ENCODE results near the gene KLHL24.

The KLHL24 gene

DNA sequence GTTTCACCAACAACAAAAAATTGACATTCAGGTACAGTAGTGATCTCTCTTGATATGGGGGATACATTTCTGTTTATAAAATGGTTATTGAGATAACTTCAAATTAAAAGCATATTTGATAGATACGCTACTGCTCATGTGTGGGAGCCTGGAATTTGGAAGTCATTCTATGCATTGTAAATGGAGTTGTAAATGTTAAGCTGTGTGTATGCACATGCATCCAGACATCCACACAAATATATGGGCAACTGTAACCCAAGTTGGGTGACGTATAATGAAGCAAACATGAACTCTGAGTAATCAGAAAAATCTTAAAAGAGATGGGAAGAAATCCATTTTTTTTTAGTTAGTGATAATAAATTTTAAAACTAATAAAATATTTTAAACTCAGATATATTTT is 9.8 kb downstream of the KLHL24 start:
- H3K4me3 ChIP-seq (ENCODE audit: low read depth, low read length): no peak overlapping the region
- TF ChIP-seq, protein P1, sequence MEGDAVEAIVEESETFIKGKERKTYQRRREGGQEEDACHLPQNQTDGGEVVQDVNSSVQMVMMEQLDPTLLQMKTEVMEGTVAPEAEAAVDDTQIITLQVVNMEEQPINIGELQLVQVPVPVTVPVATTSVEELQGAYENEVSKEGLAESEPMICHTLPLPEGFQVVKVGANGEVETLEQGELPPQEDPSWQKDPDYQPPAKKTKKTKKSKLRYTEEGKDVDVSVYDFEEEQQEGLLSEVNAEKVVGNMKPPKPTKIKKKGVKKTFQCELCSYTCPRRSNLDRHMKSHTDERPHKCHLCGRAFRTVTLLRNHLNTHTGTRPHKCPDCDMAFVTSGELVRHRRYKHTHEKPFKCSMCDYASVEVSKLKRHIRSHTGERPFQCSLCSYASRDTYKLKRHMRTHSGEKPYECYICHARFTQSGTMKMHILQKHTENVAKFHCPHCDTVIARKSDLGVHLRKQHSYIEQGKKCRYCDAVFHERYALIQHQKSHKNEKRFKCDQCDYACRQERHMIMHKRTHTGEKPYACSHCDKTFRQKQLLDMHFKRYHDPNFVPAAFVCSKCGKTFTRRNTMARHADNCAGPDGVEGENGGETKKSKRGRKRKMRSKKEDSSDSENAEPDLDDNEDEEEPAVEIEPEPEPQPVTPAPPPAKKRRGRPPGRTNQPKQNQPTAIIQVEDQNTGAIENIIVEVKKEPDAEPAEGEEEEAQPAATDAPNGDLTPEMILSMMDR (IDR thresholded peaks at IDR 0.05; ENCODE audit: insufficient read depth, low read depth, low read length, missing control alignments): no peak
- no peak for DNase-seq (ENCODE audit: low read depth)

GRCh38 chr3:183650554-183650953 is 15.1 kb downstream of the KLHL24 start:
- DNase-seq (ENCODE audit: low read depth): no peak
- no peak overlapping the region for H3K4me3 ChIP-seq (ENCODE audit: low read depth, low read length)
- TF ChIP-seq, protein P1 (IDR thresholded peaks at IDR 0.05; ENCODE audit: insufficient read depth, low read depth, low read length, missing control alignments): no peak

GRCh38 chr3:183653209-183654064 is 18.0 kb downstream of the KLHL24 start:
- H3K4me3 ChIP-seq (ENCODE audit: low read depth, low read length): no peak overlapping the region
- TF ChIP-seq, protein P1 (IDR thresholded peaks at IDR 0.05; ENCODE audit: insufficient read depth, low read depth, low read length, missing control alignments): no peak
- no peak for DNase-seq (ENCODE audit: low read depth)

DNA sequence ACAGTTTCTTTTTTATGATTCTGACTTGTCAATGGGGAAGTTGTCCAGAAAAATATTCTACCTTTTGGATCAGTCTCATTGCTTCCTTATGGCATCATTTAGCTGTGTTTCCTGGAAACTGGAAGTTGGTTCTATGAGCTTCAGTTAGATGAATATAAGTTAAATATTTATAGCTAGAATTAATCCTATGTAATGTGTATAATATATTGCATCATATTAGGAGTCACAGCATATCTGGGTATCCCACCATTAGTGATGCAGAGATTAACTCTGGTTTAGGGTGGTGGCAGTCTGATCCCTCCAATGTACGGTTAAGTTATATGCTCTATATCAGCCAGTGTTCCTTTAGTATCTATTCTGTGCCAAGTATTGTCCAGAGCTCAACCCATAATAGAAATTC is 19.3 kb downstream of the KLHL24 start:
- DNase-seq (ENCODE audit: low read depth): no peak
- H3K4me3 ChIP-seq (ENCODE audit: low read depth, low read length): no peak overlapping the region
- TF ChIP-seq, protein P1 (IDR thresholded peaks at IDR 0.05; ENCODE audit: insufficient read depth, low read depth, low read length, missing control alignments): no peak

DNA sequence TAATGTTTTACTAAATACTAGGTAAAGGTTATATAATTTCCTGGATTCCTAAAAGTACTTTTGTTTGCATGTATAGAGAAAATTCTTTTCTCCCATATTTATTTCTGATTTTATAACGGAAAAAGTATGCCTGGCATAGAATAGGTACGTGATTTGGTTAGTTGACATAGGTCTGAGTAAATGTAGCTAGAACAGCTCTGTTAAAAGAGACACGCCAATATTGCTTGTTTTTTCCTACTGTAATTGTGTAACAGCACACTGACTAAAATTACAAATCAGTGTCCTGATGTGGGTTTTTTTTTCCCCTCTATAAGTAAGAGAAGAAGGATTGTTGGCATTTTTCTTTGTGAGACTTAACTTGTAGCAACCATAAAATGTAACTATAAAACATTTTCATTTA is 26.7 kb downstream of the KLHL24 start:
- H3K4me3 ChIP-seq (ENCODE audit: low read depth, low read length): no peak overlapping the region
- TF ChIP-seq, protein P1 (IDR thresholded peaks at IDR 0.05; ENCODE audit: insufficient read depth, low read depth, low read length, missing control alignments): no peak
- no peak for DNase-seq (ENCODE audit: low read depth)

GRCh38 chr3:183664913-183665381 is 29.5 kb downstream of the KLHL24 start:
- TF ChIP-seq, protein P1 (IDR thresholded peaks at IDR 0.05; ENCODE audit: insufficient read depth, low read depth, low read length, missing control alignments): no peak
- H3K4me3 ChIP-seq (ENCODE audit: low read depth, low read length): no peak overlapping the region
- DNase-seq (ENCODE audit: low read depth): no peak
